HCT116 (cell line): ENCODE results near the gene NT5C2. TPM values are rescaled to one million over a fixed set of nuclear protein-coding genes. Genes with fewer than 3 reads are reported as not detected.

Experiments used
- ATAC-seq: fragments of 200-7000 bp; cut with Tn5 transposase; 2 replicates; pipeline ENCODE4 v1.9.1; 2020; ENCODE audit warnings: mild to moderate bottlenecking, moderate library complexity
- BruUV-seq: library from RNA; stranded (reverse); fragments of 400-500 nt; replicated peaks from 2 replicates; lab custom pipeline; 2021; lab: Mats Ljungman, UMichigan
- CTCF ChIA-PET: fragments of 300-600 bp; sonication (Branson Sonifier 250); formaldehyde crosslinking; loops from one replicate; lab custom pipeline; 2021; ENCODE audit warnings: antibody characterized with exemption; lab: Charles Lee
- POLR2A ChIA-PET: fragments of 300-600, 350-600 bp; sonication (Branson Sonifier 250); formaldehyde crosslinking; loops from one replicate; lab custom pipeline; 2021; ENCODE audit warnings: antibody characterized with exemption; lab: Charles Lee
- RAD21 ChIA-PET, 2 experiments: fragments of 300-600 bp; sonication (Branson Sonifier 250); formaldehyde crosslinking; loops; one replicate each; lab custom pipeline; 2023; ENCODE audit warnings: low total read pairs in 2 of 2; ENCODE audit not compliant: uncharacterized antibody in 2 of 2, unreplicated experiment in 2 of 2, low non-redundant PET in 1 of 2; lab: Charles Lee
- DNase-seq: peaks from one replicate; pipeline ENCODE4 v3.0.0-alpha.2; 2010; ENCODE audit warnings: low read depth, low spot score
- H2AFZ ChIP-seq: fragments of 200-600 bp; shearing (Covaris generic), sonication (generic); 2 replicates; pipeline ENCODE4 v1.6.1; 2017; ENCODE audit warnings: low read depth, mixed run types, mixed read lengths, antibody characterized with exemption, low read length; ENCODE audit not compliant: poor library complexity, severe bottlenecking
- H3K27ac ChIP-seq: 2 replicates; pipeline ENCODE4 v1.5.1; 2012; ENCODE audit warnings: low read depth, low read length
- H3K27me3 ChIP-seq: fragments of 200-600 bp; sonication (generic); 2 replicates; pipeline ENCODE4 v1.6.1; 2016; ENCODE audit warnings: mixed run types, low read length, mixed read lengths; ENCODE audit not compliant: insufficient read depth
- H3K36me3 ChIP-seq, 2 experiments: fragments of 200-500 bp in 1 of 2; fragments of 200-600 bp in 1 of 2; sonication (Bioruptor generic) in 1 of 2; sonication (generic) in 1 of 2; 2 replicates each; pipeline versions ENCODE4 v1.5.1 to v1.6.1; 2014 to 2016; ENCODE audit warnings: low read length in 2 of 2, inconsistent platforms in 1 of 2, mixed read lengths in 1 of 2, mixed run types in 1 of 2; ENCODE audit not compliant: insufficient read depth in 2 of 2, control insufficient read depth in 1 of 2
- H3K4me1 ChIP-seq, 2 experiments: fragments of 200-600 bp in 1 of 2; sonication (generic) in 1 of 2; 2 replicates each; pipeline versions ENCODE4 v1.5.1 to v1.6.1; 2012 to 2017; ENCODE audit warnings: low read length in 2 of 2, inconsistent platforms in 1 of 2, mild to moderate bottlenecking in 1 of 2, mixed read lengths in 1 of 2, mixed run types in 1 of 2, moderate library complexity in 1 of 2; ENCODE audit not compliant: insufficient read depth in 2 of 2, control insufficient read depth in 1 of 2
- H3K4me2 ChIP-seq: fragments of 200-600 bp; sonication (generic); 2 replicates; pipeline ENCODE4 v1.6.1; 2017; ENCODE audit warnings: mixed run types, low read length, mixed read lengths
- H3K4me3 ChIP-seq, 2 experiments: fragments of 200-600 bp in 1 of 2; sonication (generic) in 1 of 2; replicated peaks in 1 of 2; 2 replicates each; pipeline ENCODE4 v1.5.1; 2011 to 2016; ENCODE audit warnings: low read length in 2 of 2, control low read depth in 1 of 2, low read depth in 1 of 2, mild to moderate bottlenecking in 1 of 2, mixed read lengths in 1 of 2, mixed run types in 1 of 2
- H3K79me2 ChIP-seq: fragments of 200-600 bp; sonication (generic); 2 replicates; pipeline ENCODE4 v1.6.1; 2017; ENCODE audit warnings: mild to moderate bottlenecking, mixed run types, low read length, moderate library complexity, mixed read lengths; ENCODE audit not compliant: insufficient read depth
- H3K9ac ChIP-seq: fragments of 200-600 bp; sonication (generic); 2 replicates; pipeline ENCODE4 v1.6.1; 2016; ENCODE audit warnings: low read length, mixed read lengths
- H3K9me2 ChIP-seq: fragments of 200-600 bp; sonication (generic), shearing (Covaris generic); 2 replicates; pipeline ENCODE4 v1.6.1; 2017; ENCODE audit warnings: mixed run types, mild to moderate bottlenecking, moderate library complexity; ENCODE audit not compliant: insufficient read depth
- H3K9me3 ChIP-seq, 2 experiments: fragments of 200-500 bp in 1 of 2; fragments of 200-600 bp in 1 of 2; sonication (Bioruptor generic) in 1 of 2; sonication (generic) in 1 of 2; 2 replicates each; pipeline ENCODE4 v1.6.1; 2014 to 2017; ENCODE audit warnings: low read length in 2 of 2, mixed read lengths in 2 of 2, inconsistent platforms in 1 of 2, low read depth in 1 of 2, mild to moderate bottlenecking in 1 of 2, mixed run types in 1 of 2, moderate library complexity in 1 of 2; ENCODE audit not compliant: control insufficient read depth in 1 of 2, insufficient read depth in 1 of 2
- H4K20me1 ChIP-seq: fragments of 200-600 bp; sonication (generic), shearing (Covaris generic); 2 replicates; pipeline ENCODE4 v1.6.1; 2017; ENCODE audit warnings: mixed run types, mild to moderate bottlenecking, moderate library complexity; ENCODE audit not compliant: insufficient read depth
- ATF3 ChIP-seq: IDR thresholded peaks from 2 replicates; pipeline ENCODE4 v1.6.1; 2012
- CBX3 ChIP-seq: IDR thresholded peaks from 2 replicates; pipeline ENCODE4 v1.6.1; 2012; ENCODE audit warnings: low read depth
- CEBPB ChIP-seq: IDR thresholded peaks from 2 replicates; pipeline ENCODE4 v1.6.1; 2012; ENCODE audit warnings: low read depth
- CTCF ChIP-seq, 3 experiments: fragments of 200-600 bp in 1 of 3; sonication (generic) in 1 of 3; IDR thresholded peaks in 2 of 3; conservative IDR thresholded peaks in 1 of 3; 2 replicates each; pipeline ENCODE4 v1.5.1; 2012 to 2017; ENCODE audit warnings: low read depth in 2 of 3, low read length in 2 of 3, antibody characterized with exemption in 1 of 3, borderline replicate concordance in 1 of 3, control low read depth in 1 of 3, mild to moderate bottlenecking in 1 of 3, mixed read lengths in 1 of 3, mixed run types in 1 of 3, moderate library complexity in 1 of 3; ENCODE audit not compliant: insufficient read depth in 1 of 3
- EGR1 ChIP-seq: IDR thresholded peaks from 2 replicates; pipeline ENCODE4 v1.6.1; 2012; ENCODE audit warnings: low read depth
- ELF1 ChIP-seq: IDR thresholded peaks from 2 replicates; pipeline ENCODE4 v1.6.1; 2012; ENCODE audit warnings: low read depth, borderline replicate concordance
- EZH2 ChIP-seq: fragments of 200-600 bp; sonication (generic); IDR thresholded peaks from 2 replicates; pipeline ENCODE4 v1.6.1; 2017; ENCODE audit warnings: antibody characterized with exemption, mixed run types
- EZH2phosphoT487 ChIP-seq: fragments of 200-600 bp; IDR thresholded peaks from 2 replicates; pipeline ENCODE4 v1.6.1; 2018; ENCODE audit warnings: antibody characterized with exemption, borderline replicate concordance
- FOSL1 ChIP-seq: IDR thresholded peaks from 2 replicates; pipeline ENCODE4 v1.6.1; 2012; ENCODE audit warnings: low read depth
- JUND ChIP-seq: IDR thresholded peaks from 2 replicates; pipeline ENCODE4 v1.6.1; 2012
- POLR2AphosphoS5 ChIP-seq: IDR thresholded peaks from 2 replicates; pipeline ENCODE4 v1.6.1; 2011; ENCODE audit warnings: mild to moderate bottlenecking, low read depth, low read length, moderate library complexity
- RAD21 ChIP-seq: IDR thresholded peaks from 2 replicates; pipeline ENCODE4 v1.6.1; 2012; ENCODE audit warnings: low read depth, mild to moderate bottlenecking
- REST ChIP-seq: IDR thresholded peaks from 2 replicates; pipeline ENCODE4 v1.6.1; 2012; ENCODE audit warnings: low read depth
- SIN3A ChIP-seq: IDR thresholded peaks from 2 replicates; pipeline ENCODE4 v1.6.1; 2012; ENCODE audit warnings: low read depth
- SP1 ChIP-seq: IDR thresholded peaks from 2 replicates; pipeline ENCODE4 v1.6.1; 2012; ENCODE audit warnings: low read depth
- SRF ChIP-seq: IDR thresholded peaks from 2 replicates; pipeline ENCODE4 v1.6.1; 2012; ENCODE audit warnings: low read depth
- TCF7L2 ChIP-seq: IDR thresholded peaks from 2 replicates; pipeline ENCODE4 v1.7.0; 2011; ENCODE audit warnings: borderline replicate concordance, inconsistent platforms; ENCODE audit not compliant: insufficient read depth, insufficient read length; ENCODE audit errors: extremely low read depth
- YY1 ChIP-seq: IDR thresholded peaks from 2 replicates; pipeline ENCODE4 v1.6.1; 2011; ENCODE audit warnings: low read length, low read depth, moderate library complexity, mild to moderate bottlenecking; ENCODE audit not compliant: insufficient replicate concordance; ENCODE audit errors: extremely low read depth
- ZBTB33 ChIP-seq: IDR thresholded peaks from 2 replicates; pipeline ENCODE4 v1.6.1; 2011; ENCODE audit warnings: mild to moderate bottlenecking, low read length, moderate library complexity; ENCODE audit not compliant: insufficient replicate concordance; ENCODE audit errors: extremely low read depth
- ZFX ChIP-seq: fragments of 450-650 bp; IDR thresholded peaks from 2 replicates; pipeline ENCODE4 v1.6.1; 2017
- intact Hi-C: fragments of 100-400 bp; cut with micrococcal nuclease; formaldehyde crosslinking; loops from 2 replicates; pipeline ENCODE4 v1.10.0; 2022
- total RNA-seq: library from RNA; stranded (reverse); gene quantifications from one replicate; pipeline ENCODE4 v1.2.1, GENCODE V29; 2021; ENCODE audit not compliant: unreplicated experiment

NT5C2 gene
- total RNA-seq, 1 experiment from 2014 or later: 63.0 TPM

GRCh38 chr10:103198648-103199047 lies 5.6 kb upstream of the NT5C2 start:
- no peaks in the 10 kb centered on the region for H3K36me3 ChIP-seq
- no peak overlapping the region for H3K27ac ChIP-seq
- no peak overlapping the region for H3K9ac ChIP-seq
- no peak overlapping the region for H3K4me2 ChIP-seq
- ChIA-PET CTCF (no interaction called here), RAD21 (no interaction called here), POLR2A (no interaction called here)
- no peaks in the 10 kb centered on the region for H3K27me3 ChIP-seq
- no peaks in the 10 kb centered on the region for H3K79me2 ChIP-seq
- H4K20me1 ChIP-seq: no peaks in the 10 kb centered on the region
- DNase-seq (no peak), ATAC-seq (no peak)
- intact Hi-C loops: no loop called here
- H3K4me3 ChIP-seq: no peak overlapping the region
- no peak overlapping the region for H2AFZ ChIP-seq
- H3K9me2 ChIP-seq: no peaks in the 10 kb centered on the region
- peaks cover 19 to 36% of the 10 kb centered on the region in 2 experiments for H3K4me1 ChIP-seq
- TF ChIP-seq EZH2phosphoT487 (no peak), CTCF (IDR thresholded peaks at IDR 0.05 in 2 of 3, conservative IDR thresholded peaks at IDR 0.05 in 1 of 3; ENCODE audit: borderline replicate concordance in 1 of 3, insufficient read depth in 1 of 3, low read depth in 2 of 3, low read length in 2 of 3) (no peak), TCF7L2 (no peak), FOSL1 (no peak), ZBTB33 (no peak), SRF (no peak), ELF1 (no peak), RAD21 (no peak), EGR1 (no peak), JUND (no peak), REST (no peak), EZH2 (no peak), ZFX (no peak), CEBPB (no peak), SP1 (no peak), YY1 (no peak), ATF3 (no peak), SIN3A (no peak), CBX3 (no peak), POLR2AphosphoS5 (no peak)
- BruUV-seq: no TSS peak
- no peaks in the 10 kb centered on the region for H3K9me3 ChIP-seq
